GM12801 (cell line): ENCODE measurements around the gene MTMR1.

ENCODE experiments used
- CTCF ChIP-seq: IDR thresholded peaks from one replicate; pipeline ENCODE4 v1.5.1; 2011; ENCODE audit warnings: control low read depth; ENCODE audit not compliant: insufficient read length; ENCODE audit errors: extremely low read depth

The MTMR1 gene

GRCh38 chrX:150692831-150693724 is at the start of gene MTMR1:
Gene MTMR1 (plus strand): TSS chrX:150693396. CDS start chrX:150693531, 135 bp downstream.
- TF ChIP-seq CTCF: no peak

- no peak for TF ChIP-seq CTCF
Measured at GRCh38 chrX:150643958-150644357, 49.2 kb upstream of the MTMR1 start.

GRCh38 chrX:150644422-150644821 is 48.8 kb upstream of the MTMR1 start:
- no peak for TF ChIP-seq CTCF

GRCh38 chrX:150647331-150647730 is 45.9 kb upstream of the MTMR1 start:
- no peak for TF ChIP-seq CTCF

- no peak for TF ChIP-seq CTCF
Measured at GRCh38 chrX:150648296-150648940, 44.8 kb upstream of the MTMR1 start.

- no peak for TF ChIP-seq CTCF
Measured at GRCh38 chrX:150649096-150649870, 43.9 kb upstream of the MTMR1 start.

GRCh38 chrX:150651906-150652305 is 41.3 kb upstream of the MTMR1 start:
- TF ChIP-seq CTCF: no peak
